Uterus (tissue), 4 donors: ENCODE measurements around the gene GARIN1A. TPM values are rescaled to one million over a fixed set of nuclear protein-coding genes. Genes with fewer than 3 reads are reported as not detected.
A peak's percentile ranks its signal among the peaks of the same experiment; 100 is the strongest.
"Not testable (repeated sequence)": the region's sequence is repeated elsewhere in the genome, so short reads cannot be mapped to it uniquely, and the experiment has no call there.

Source experiments
- DNase-seq, 2 donors: peaks; one replicate each; pipeline ENCODE4 v3.0.0-alpha.2; 2019 to 2020
- H3K27ac ChIP-seq, 2 donors: fragments of 200-600 bp; sonication (generic); 1 replicate in 1 of 2; 2 replicates in 1 of 2; pipeline ENCODE4 v1.5.1; 2016 to 2018
- H3K27me3 ChIP-seq, 2 donors: fragments of 200-600 bp; sonication (generic); one replicate each; pipeline ENCODE4 v1.5.1; 2018 to 2019; ENCODE audit warnings: control low read depth in 1 of 2
- H3K36me3 ChIP-seq, 2 donors: fragments of 200-600 bp; sonication (generic); one replicate each; pipeline ENCODE4 v1.5.1; 2019; ENCODE audit warnings: control low read depth in 1 of 2
- H3K4me1 ChIP-seq, 2 donors: fragments of 200-600 bp; sonication (generic); one replicate each; pipeline ENCODE4 v1.5.1; 2018 to 2019; ENCODE audit warnings: control low read depth in 1 of 2
- H3K4me3 ChIP-seq, 2 donors: fragments of 200-600 bp; sonication (generic); 1 replicate in 1 of 2; 2 replicates in 1 of 2; pipeline ENCODE4 v1.5.1; 2018 to 2019; ENCODE audit warnings: mild to moderate bottlenecking in 1 of 2
- H3K9me3 ChIP-seq, 2 donors: fragments of 200-600 bp; sonication (generic); one replicate each; pipeline ENCODE4 v1.5.1; 2019; ENCODE audit warnings: control low read depth in 1 of 2
- POLR2A ChIP-seq, 2 donors: fragments of 450-650 bp; IDR thresholded peaks; one replicate each; pipeline ENCODE4 v1.6.1; 2016; ENCODE audit warnings: antibody characterized with exemption in 2 of 2, mild to moderate bottlenecking in 1 of 2, moderate library complexity in 1 of 2
- intact Hi-C: fragments of 100-400 bp; cut with DNase I; formaldehyde crosslinking; loops from one replicate; pipeline ENCODE4 v1.15.1; 2023; ENCODE audit warnings: low total_unique reads
- total RNA-seq, 4 donors: library from RNA; depleted of rRNA in 3 of 4; stranded (reverse); fragments of >200 nt in 3 of 4; gene quantifications; one replicate each; pipeline versions ENCODE4 v1.1.0 to v1.2.4, GENCODE V29; 2014 to 2023
- TF ChIP-seq, protein P1 (sequence below), 4 experiments: fragments of 200-600 bp in 2 of 4; fragments of 450-650 bp in 2 of 4; sonication (generic) in 2 of 4; IDR thresholded peaks; one replicate each; pipeline ENCODE4 v1.5.1; 2016 to 2019; ENCODE audit warnings: antibody characterized with exemption in 4 of 4, mild to moderate bottlenecking in 2 of 4, moderate library complexity in 1 of 4
- donor health status: DM: yes; HTN: yes; CAD: no.

GARIN1A gene
- total RNA-seq, 4 donors from 2014 or later, result 0.35 to 6.6 TPM; not detected in 2

DNA sequence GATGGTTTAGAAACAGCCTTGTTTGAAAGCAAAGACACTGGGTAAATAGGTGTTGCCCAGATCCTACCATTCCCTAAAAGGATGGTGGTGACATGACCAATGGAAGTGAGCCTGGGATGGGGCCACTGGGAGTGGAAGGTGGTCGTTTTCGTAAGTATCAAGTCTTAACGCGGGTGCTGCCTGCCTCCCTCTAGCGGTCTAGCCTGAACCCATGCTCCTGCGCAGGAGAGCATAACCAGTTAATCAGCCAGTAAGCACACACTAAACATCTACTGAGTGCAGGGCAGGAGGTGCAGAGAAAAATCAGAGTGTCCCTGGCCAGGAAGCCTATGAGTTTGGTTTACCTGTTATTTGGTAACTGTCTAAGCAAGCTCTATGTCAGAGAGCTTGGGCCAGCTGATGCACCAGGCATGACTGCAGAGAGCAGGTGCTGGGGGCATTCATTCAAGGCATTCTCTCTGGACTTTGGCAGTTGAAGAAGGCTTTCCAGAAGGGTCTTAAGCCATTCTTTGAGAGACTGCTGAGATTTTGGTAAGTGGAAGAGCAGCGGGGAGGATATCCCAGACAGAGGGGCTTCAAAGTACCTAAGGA lies 930 bp downstream of the GARIN1A start:
- TF ChIP-seq, protein P1, sequence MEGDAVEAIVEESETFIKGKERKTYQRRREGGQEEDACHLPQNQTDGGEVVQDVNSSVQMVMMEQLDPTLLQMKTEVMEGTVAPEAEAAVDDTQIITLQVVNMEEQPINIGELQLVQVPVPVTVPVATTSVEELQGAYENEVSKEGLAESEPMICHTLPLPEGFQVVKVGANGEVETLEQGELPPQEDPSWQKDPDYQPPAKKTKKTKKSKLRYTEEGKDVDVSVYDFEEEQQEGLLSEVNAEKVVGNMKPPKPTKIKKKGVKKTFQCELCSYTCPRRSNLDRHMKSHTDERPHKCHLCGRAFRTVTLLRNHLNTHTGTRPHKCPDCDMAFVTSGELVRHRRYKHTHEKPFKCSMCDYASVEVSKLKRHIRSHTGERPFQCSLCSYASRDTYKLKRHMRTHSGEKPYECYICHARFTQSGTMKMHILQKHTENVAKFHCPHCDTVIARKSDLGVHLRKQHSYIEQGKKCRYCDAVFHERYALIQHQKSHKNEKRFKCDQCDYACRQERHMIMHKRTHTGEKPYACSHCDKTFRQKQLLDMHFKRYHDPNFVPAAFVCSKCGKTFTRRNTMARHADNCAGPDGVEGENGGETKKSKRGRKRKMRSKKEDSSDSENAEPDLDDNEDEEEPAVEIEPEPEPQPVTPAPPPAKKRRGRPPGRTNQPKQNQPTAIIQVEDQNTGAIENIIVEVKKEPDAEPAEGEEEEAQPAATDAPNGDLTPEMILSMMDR (IDR thresholded peaks at IDR 0.05), result peak in 1 of 4 experiments; percentile 30
- TF ChIP-seq POLR2A (IDR thresholded peaks at IDR 0.05), result no peak
- H3K27ac ChIP-seq, result no peak overlapping the region
- H3K27me3 ChIP-seq, result no peaks in the 10 kb centered on the region
- no peaks in the 10 kb centered on the region for H3K9me3 ChIP-seq
- DNase-seq, result no peak
- intact Hi-C loops, result no loop called here
- H3K4me1 ChIP-seq, result no peaks in the 10 kb centered on the region
- no peak overlapping the region for H3K4me3 ChIP-seq
- no peaks in the 10 kb centered on the region for H3K36me3 ChIP-seq

DNA sequence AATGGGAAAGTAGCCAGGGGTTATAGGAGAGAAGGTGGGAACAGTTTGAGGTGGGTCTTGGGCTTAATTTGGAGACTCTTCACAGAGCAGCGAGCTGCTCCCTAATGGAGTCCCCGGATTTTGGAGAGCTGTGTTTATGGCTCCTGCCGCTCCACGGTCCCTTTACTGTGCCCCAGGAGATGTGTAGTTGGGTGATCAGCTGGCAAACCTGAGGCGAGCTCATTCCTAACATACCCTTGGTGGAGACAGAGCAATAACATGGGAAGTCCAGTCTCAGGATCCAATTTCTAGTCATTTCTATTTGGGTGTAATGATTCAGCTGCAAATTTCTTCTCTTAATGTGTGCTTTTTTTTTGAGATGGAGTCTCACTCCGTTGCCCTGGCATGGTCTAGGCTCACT lies 1.5 kb downstream of the GARIN1A start:
- TF ChIP-seq, protein P1 (IDR thresholded peaks at IDR 0.05), result no peak
- TF ChIP-seq POLR2A (IDR thresholded peaks at IDR 0.05), result no peak
- no peak for DNase-seq
- H3K9me3 ChIP-seq, result no peaks in the 10 kb centered on the region
- H3K4me3 ChIP-seq, result no peak overlapping the region
- intact Hi-C loops, result no loop called here
- no peaks in the 10 kb centered on the region for H3K36me3 ChIP-seq
- no peaks in the 10 kb centered on the region for H3K27me3 ChIP-seq
- H3K4me1 ChIP-seq, result no peaks in the 10 kb centered on the region
- H3K27ac ChIP-seq, result no peak overlapping the region

DNA sequence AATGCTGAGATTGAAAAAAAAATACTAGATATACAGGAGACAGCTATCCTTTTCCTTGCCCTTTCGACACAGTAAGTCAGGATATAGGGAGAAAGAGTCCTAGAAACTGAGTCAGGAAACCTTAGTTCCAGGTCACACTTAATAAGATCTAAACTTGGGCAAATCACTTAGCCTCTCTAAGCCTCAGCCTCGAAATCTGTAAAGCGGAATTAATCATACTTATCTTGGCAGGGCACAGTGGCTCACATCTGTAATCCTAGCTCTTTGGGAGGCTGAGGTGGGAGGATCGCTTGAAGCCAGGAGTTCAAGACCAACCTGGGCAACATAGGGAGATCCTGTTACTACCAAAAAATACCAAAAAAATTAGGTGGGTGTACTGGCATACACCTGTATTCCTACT lies 4.6 kb downstream of the GARIN1A start:
- H3K4me3 ChIP-seq, result no peak overlapping the region
- no peak for DNase-seq
- no peaks in the 10 kb centered on the region for H3K4me1 ChIP-seq
- TF ChIP-seq, protein P1 (IDR thresholded peaks at IDR 0.05), result no peak
- no peak for TF ChIP-seq POLR2A (IDR thresholded peaks at IDR 0.05)
- intact Hi-C loops, result no loop called here
- no peaks in the 10 kb centered on the region for H3K9me3 ChIP-seq
- no peak overlapping the region for H3K27ac ChIP-seq
- no peaks in the 10 kb centered on the region for H3K27me3 ChIP-seq
- no peaks in the 10 kb centered on the region for H3K36me3 ChIP-seq

DNA sequence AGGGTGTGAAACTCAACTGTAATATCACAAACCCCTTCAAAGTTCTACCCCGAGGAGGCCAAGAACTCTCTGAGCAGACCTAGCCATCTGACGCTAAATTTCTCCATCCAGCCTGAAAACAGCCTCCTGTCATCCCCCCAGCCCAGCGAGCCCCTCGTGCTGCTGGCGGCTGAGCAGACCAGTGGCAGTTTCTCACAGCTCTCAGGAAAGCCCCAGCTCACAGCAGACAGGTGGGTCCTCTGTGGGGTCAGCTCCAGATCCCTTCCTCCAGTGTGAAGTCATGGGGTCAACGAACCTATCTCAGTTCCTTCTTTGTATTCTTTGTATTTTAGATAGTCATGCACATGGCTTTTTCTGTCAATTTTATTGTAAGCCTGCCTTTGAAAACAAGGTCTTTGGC lies 7.8 kb downstream of the GARIN1A start:
- Histone ChIP-seq H3K27me3 (no peaks in the 10 kb centered on the region), H3K27ac (no peak overlapping the region), H3K4me1 (no peaks in the 10 kb centered on the region), H3K36me3 (no peaks in the 10 kb centered on the region), H3K4me3 (no peak overlapping the region), H3K9me3 (no peaks in the 10 kb centered on the region)
- intact Hi-C loops, result no loop called here
- no peak for DNase-seq
- no peak for TF ChIP-seq POLR2A (IDR thresholded peaks at IDR 0.05)
- TF ChIP-seq, protein P1 (IDR thresholded peaks at IDR 0.05), result no peak

DNA sequence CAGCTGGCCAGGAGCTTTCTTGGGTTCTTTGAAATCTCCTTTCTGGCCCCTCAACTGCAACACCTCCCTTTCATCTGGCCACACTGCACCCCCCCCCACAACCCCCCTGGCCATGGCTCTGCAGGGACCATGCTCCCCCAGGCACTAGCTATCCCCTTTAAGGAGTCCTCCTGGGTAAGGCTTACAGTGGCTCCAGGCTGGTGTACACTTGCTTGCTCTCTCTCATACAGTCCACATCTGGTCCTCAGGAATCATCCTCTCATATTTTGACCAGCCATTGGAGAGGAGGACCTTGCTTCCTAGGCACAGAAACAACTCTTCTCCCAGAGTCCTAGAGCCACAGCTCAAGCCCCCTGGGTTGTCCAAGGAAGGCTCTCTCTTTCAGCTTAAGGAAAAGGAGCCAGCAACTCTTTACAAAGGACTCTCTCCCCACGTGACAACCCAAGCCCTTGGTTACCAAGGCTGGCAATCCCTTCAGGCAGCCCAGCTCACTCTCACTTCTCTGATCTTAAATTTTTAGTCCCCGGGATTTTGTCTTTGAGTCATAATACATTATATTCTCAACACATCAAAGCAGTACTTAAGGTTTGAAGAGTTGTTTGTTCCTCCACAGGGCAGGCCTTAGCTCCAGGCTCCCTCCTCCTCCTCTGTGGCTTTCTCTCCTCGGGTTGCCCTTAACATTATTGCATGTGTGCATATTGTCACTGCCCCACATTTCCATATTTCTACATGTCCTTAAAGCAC lies 9.9 kb downstream of the GARIN1A start:
- H3K36me3 ChIP-seq, result no peaks in the 10 kb centered on the region
- intact Hi-C loops, result no loop called here
- no peak for TF ChIP-seq POLR2A (IDR thresholded peaks at IDR 0.05)
- TF ChIP-seq, protein P1 (IDR thresholded peaks at IDR 0.05), result no peak
- H3K4me3 ChIP-seq, result no peak overlapping the region
- DNase-seq, result no peak
- no peak overlapping the region for H3K27ac ChIP-seq
- no peaks in the 10 kb centered on the region for H3K27me3 ChIP-seq
- no peaks in the 10 kb centered on the region for H3K4me1 ChIP-seq
- no peaks in the 10 kb centered on the region for H3K9me3 ChIP-seq

DNA sequence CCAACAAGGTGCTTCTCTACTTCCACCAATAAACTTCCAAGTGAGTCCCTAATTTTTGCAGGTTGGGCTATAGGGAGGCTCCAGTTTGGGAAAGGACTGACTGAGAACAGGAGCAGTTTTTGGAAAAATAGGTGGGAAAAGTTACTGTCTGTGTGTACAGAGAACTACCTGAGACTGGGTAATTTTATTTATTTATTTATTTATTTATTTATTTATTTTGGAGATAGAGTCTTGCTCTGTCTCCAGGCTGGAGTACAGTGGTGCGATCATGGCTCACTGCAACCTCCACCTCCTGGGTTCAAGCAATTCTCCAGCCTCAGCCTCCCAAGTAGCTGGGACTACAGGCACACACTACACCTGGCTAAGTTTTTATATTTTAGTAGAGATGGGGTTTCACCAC lies 11.2 kb downstream of the GARIN1A start:
- H3K9me3 ChIP-seq, H3K4me3 ChIP-seq, H3K27me3 ChIP-seq, H3K36me3 ChIP-seq, H3K4me1 ChIP-seq, DNase-seq, H3K27ac ChIP-seq, intact Hi-C loops: not testable (repeated sequence)

DNA sequence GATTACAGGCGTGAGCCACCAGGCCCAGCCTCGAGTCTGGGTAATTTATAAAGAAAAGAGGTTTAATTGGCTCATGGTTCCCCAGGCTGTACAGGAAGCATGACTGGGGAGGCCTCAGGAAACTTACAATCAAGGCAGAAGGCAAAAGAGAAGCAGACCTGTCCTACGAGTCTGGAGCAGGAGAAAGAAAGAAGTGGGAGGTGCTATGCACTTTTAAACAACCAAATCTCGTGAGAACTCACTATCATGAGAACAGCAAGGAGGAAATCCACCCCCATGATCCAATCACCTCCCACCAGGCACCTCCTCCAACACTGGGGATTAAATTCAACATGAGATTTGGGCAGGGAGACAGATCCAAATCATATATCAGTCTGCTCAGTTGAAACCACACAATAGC lies 11.6 kb downstream of the GARIN1A start:
- H3K4me1 ChIP-seq, H3K36me3 ChIP-seq, intact Hi-C loops, H3K27me3 ChIP-seq, H3K27ac ChIP-seq, DNase-seq, H3K9me3 ChIP-seq, H3K4me3 ChIP-seq: not testable (repeated sequence)
